Panc1 (cell line): ENCODE results near the gene RXRB. TPM values are rescaled to one million over a fixed set of nuclear protein-coding genes. Genes with fewer than 3 reads are reported as not detected.

Experiments
- ATAC-seq: fragments of 200-7000 bp; cut with Tn5 transposase; 2 replicates; pipeline ENCODE4 v1.9.1; 2020; ENCODE audit warnings: mild to moderate bottlenecking, moderate library complexity
- Bru-seq: library from RNA; stranded (reverse); fragments of 400-500 nt; gene quantifications from one replicate; lab custom pipeline; 2021; lab: Mats Ljungman, UMichigan
- BruChase-seq, 2 experiments: library from RNA; stranded (reverse); fragments of 400-500 nt; gene quantifications; one replicate each; lab custom pipeline; 2021; lab: Mats Ljungman, UMichigan
- BruUV-seq: library from RNA; stranded (reverse); fragments of 400-500 nt; replicated peaks from 2 replicates; lab custom pipeline; 2021; lab: Mats Ljungman, UMichigan
- CTCF ChIA-PET: fragments of 300-600 bp; sonication (Branson Sonifier 250); formaldehyde crosslinking; loops from one replicate; lab custom pipeline; 2022; ENCODE audit warnings: antibody characterized with exemption; lab: Charles Lee
- POLR2A ChIA-PET: fragments of 300-600 bp; sonication (Branson Sonifier 250); formaldehyde crosslinking; loops from one replicate; lab custom pipeline; 2022; ENCODE audit warnings: antibody characterized with exemption; lab: Charles Lee
- DNase-seq: peaks from one replicate; pipeline ENCODE4 v3.0.0-alpha.2; 2010; ENCODE audit warnings: low read depth, low spot score
- H3K27ac ChIP-seq: 2 replicates; pipeline ENCODE4 v1.5.1; 2011; ENCODE audit warnings: mild to moderate bottlenecking, low read length, inconsistent platforms
- H3K27me3 ChIP-seq: fragments of 200-500 bp; sonication (Bioruptor generic); 2 replicates; pipeline ENCODE4 v1.6.0; 2014; ENCODE audit warnings: low read length, inconsistent platforms; ENCODE audit not compliant: control insufficient read depth, insufficient read depth
- H3K36me3 ChIP-seq: fragments of 200-500 bp; sonication (Bioruptor generic); 2 replicates; pipeline ENCODE4 v1.5.1; 2014; ENCODE audit warnings: inconsistent platforms, mild to moderate bottlenecking, low read length, moderate library complexity; ENCODE audit not compliant: control insufficient read depth, insufficient read depth
- H3K4me1 ChIP-seq: 2 replicates; pipeline ENCODE4 v1.5.1; 2011; ENCODE audit warnings: inconsistent platforms, mild to moderate bottlenecking, low read length, moderate library complexity; ENCODE audit not compliant: control insufficient read depth, insufficient read depth
- H3K4me3 ChIP-seq, 2 experiments: 2 replicates each; pipeline ENCODE4 v1.5.1; 2011 to 2012; ENCODE audit warnings: low read depth in 2 of 2, low read length in 2 of 2, mild to moderate bottlenecking in 2 of 2, inconsistent platforms in 1 of 2, moderate library complexity in 1 of 2
- H3K9me3 ChIP-seq: fragments of 200-500 bp; sonication (Bioruptor generic); 2 replicates; pipeline ENCODE4 v1.5.1; 2014; ENCODE audit warnings: low read depth, mild to moderate bottlenecking, inconsistent platforms, low read length, moderate library complexity; ENCODE audit not compliant: control insufficient read depth, insufficient read depth
- POLR2AphosphoS5 ChIP-seq: IDR thresholded peaks from 2 replicates; pipeline ENCODE4 v1.6.1; 2012; ENCODE audit warnings: mild to moderate bottlenecking, low read depth, low read length, moderate library complexity
- REST ChIP-seq, 2 experiments: IDR thresholded peaks; 2 replicates each; pipeline ENCODE4 v1.6.1; 2011 to 2012; ENCODE audit warnings: low read depth in 2 of 2, control low read depth in 1 of 2, low read length in 1 of 2, mild to moderate bottlenecking in 1 of 2, moderate library complexity in 1 of 2; ENCODE audit not compliant: insufficient read depth in 1 of 2
- SIN3A ChIP-seq: IDR thresholded peaks from 2 replicates; pipeline ENCODE4 v1.6.1; 2012; ENCODE audit warnings: low read depth, mild to moderate bottlenecking, low read length, moderate library complexity, borderline replicate concordance; ENCODE audit not compliant: insufficient read depth
- TCF7L2 ChIP-seq: IDR thresholded peaks from 2 replicates; pipeline ENCODE4 v1.6.1; 2011; ENCODE audit warnings: mild to moderate bottlenecking, low read depth, low read length, inconsistent platforms
- in situ Hi-C: cut with HindIII; loops from 2 replicates; pipeline ENCODE4 v1.10.0; 2016; ENCODE audit warnings: low sequenced_read_pairs, low pct_unique_long_range_greater_than_20kb
- intact Hi-C: fragments of 100-400 bp; cut with micrococcal nuclease; formaldehyde crosslinking; loops from one replicate; pipeline ENCODE4 v1.10.0; 2022; ENCODE audit not compliant: unreplicated experiment
- long read RNA-seq: library from polyadenylated mRNA; unstranded; transcript quantifications from one replicate; pipeline ENCODE4 v2.0.0, GENCODE V29; 2021; ENCODE audit not compliant: unreplicated experiment
- polyA plus RNA-seq: library from polyadenylated mRNA; unstranded; fragments of >200 nt; gene quantifications from one replicate; pipeline ENCODE4 v1.2.1, GENCODE V29; 2012; ENCODE audit warnings: missing spikeins; ENCODE audit not compliant: insufficient read length
- total RNA-seq: library from RNA; stranded (reverse); gene quantifications from one replicate; pipeline ENCODE4 v1.2.1, GENCODE V29; 2021; ENCODE audit not compliant: unreplicated experiment

Gene RXRB
- total RNA-seq: 27.4 TPM
- 28.5 TPM for polyA plus RNA-seq
- Bru-seq, nascent RNA: percentile 71 among the genes with signal in this experiment
- percentile 79 among the genes with signal in this experiment for BruChase-seq, experiment 1, labeled RNA remaining after a 2-hour chase
- percentile 73 among the genes with signal in this experiment for BruChase-seq, experiment 2, labeled RNA remaining after a 6-hour chase
- long read RNA-seq, transcript RXRB-201 (10 exons, 2,908 nt): major isoform, 8 of 41 reads
- long read RNA-seq, partial matches to known transcripts: 7 of 41 reads
- long read RNA-seq, other reads (novel, unspliced or antisense): 14 of 41 reads

- in situ Hi-C loops: no loop called here
- peaks cover 19% of the 10 kb centered on the region for H3K36me3 ChIP-seq
- no TSS peak for BruUV-seq
Measured at GRCh38 chr6:33200219-33201146, at the start of gene RXRB, which contains the start of gene SLC39A7. Gene RXRB, minus strand, starts transcription at chr6:33200665. Its CDS starts 189 bp downstream, at chr6:33200476. Gene SLC39A7, plus strand, starts transcription at chr6:33200867. Its CDS starts 379 bp downstream, at chr6:33201246.

DNA sequence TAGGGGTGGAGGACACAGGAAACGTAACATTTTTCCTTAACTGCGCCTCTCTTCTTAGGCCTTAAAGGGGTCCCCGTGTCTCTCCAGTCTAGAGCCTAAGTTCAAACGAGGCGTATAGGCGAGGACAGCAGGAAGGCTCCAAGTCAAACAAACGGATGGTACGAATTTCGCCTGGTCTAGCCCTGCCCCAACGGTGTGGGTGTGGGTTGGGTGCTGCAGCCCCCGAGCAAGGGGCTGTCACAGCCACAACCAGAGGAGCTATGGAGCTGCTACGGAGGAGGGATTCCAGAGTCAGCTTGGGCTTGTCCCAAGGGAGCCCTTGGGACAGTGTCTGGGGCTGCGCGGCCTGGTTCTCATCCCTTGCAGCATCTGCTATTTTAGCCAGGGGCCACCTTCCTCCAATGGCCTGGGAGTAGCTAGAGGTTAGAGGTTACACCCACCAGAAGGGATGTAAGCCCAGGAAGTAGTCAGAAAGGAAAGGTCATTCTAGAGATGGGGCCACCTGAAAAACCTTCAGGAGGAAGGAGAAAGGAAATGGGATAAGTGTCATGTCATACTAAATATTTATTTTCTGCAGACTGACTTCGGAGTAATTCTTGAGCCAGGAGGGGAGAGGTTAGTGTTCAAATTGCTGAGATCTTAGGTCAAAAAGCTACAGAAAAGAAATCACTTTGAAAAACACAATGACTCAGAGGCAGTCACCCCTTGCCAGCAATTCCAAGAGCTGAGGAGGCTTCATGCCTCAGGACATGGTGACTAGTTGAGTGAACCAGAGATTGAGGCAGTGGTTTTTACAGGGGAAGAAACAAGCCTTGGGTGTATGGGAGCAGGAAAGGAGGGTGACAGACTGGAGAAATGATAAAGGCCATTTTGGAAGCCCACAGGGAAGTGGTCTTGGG lies 49.5 kb upstream of the RXRB start:
- Histone ChIP-seq H3K9me3 (no peaks in the 10 kb centered on the region), H3K27me3 (no peaks in the 10 kb centered on the region), H3K4me3 (peak overlapping the region; percentile 67 to 82), H3K4me1 (peaks cover 14% of the 10 kb centered on the region), H3K27ac (peak overlapping the region; percentile 98), H3K36me3 (peaks cover 4% of the 10 kb centered on the region; the same call in 1 of the 2 replicates)
- intact Hi-C loops (loop anchor here (2.0 to 10.0 kb wide), 2 partner anchors 131 to 235 kb away; no protein-coding TSS in a partner anchor), in situ Hi-C loops (no loop called here)
- BruUV-seq: TSS peak; percentile 76
- ChIA-PET POLR2A (interaction anchor here (0.5 to 1.1 kb wide), 3 partner anchors 10 to 278 kb away, joined by 3 to 4 read pairs (median 4); no protein-coding TSS in a partner anchor), CTCF (interaction anchor here (1.9 kb wide), 1 partner anchor 53 kb away, joined by 9 read pairs; no protein-coding TSS in a partner anchor)
- DNase-seq: no peak
- peak; percentile 9 for ATAC-seq
- no peak for TF ChIP-seq REST (IDR thresholded peaks at IDR 0.05; ENCODE audit: insufficient read depth in 1 of 2, low read depth in 2 of 2, low read length in 1 of 2)

More at GRCh38 chr6:33200219-33201146, at the start of gene RXRB, which contains the start of gene SLC39A7:
- no peak for TF ChIP-seq TCF7L2
- peak; percentile 57; the same call in 1 of the 2 replicates for TF ChIP-seq SIN3A
- peak; percentile 90 for TF ChIP-seq POLR2AphosphoS5
- intact Hi-C loops: no loop called here
- ATAC-seq: peak; percentile 78
- CTCF ChIA-PET: interaction anchor here (0.7 kb wide), 1 partner anchor 287 kb away, joined by 4 read pairs; no protein-coding TSS in a partner anchor
- Histone ChIP-seq H3K27ac (peak within 1 kb of the TSS; percentile 93), H3K4me3 (peak within 1 kb of the TSS; percentile 68 to 100), H3K4me1 (peaks cover 37% of the 10 kb centered on the region), H3K9me3 (no peaks in the 10 kb centered on the region), H3K27me3 (no peaks in the 10 kb centered on the region)
- peak; percentile 97 for DNase-seq
- POLR2A ChIA-PET: interaction anchor here (0.7 kb wide), 3 partner anchors 41 to 182 kb away, joined by 8 to 15 read pairs (median 11); no protein-coding TSS in a partner anchor
